Measurements from ENCODE around the gene TMEM256.
A peak's percentile ranks its signal among the peaks of the same experiment; 100 is the strongest.

TMEM256 gene

DNA sequence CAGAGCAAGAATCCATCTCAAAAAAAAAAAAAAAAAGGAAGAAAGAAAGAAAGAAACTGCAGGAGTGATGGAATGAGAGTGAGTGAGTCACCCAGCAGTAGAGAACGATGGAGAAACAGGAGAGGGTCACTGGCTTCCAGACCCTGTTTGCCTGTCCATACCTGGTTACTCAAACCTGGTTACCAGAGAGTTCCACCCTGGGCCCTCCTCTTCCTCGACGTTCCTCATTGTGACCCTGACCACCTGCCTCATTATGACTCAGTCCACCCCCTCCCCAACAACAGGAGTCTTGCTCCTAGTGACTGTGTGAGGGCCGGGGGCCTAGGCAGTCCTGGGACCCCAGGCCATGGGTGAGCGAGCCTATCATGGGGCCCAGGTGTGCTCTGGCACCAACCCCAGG lies 24.7 kb upstream of the TMEM256 start, which contains the start of gene SPEM3:
Gene SPEM3, plus strand, starts transcription at position 301 of the 400 bp plus-strand sequence. Its CDS starts 46 bp downstream, at position 347.
- DNase-seq: no peak

GRCh38 chr17:7427549-7427948 lies 23.7 kb upstream of the TMEM256 start:
- no peak for DNase-seq

DNA sequence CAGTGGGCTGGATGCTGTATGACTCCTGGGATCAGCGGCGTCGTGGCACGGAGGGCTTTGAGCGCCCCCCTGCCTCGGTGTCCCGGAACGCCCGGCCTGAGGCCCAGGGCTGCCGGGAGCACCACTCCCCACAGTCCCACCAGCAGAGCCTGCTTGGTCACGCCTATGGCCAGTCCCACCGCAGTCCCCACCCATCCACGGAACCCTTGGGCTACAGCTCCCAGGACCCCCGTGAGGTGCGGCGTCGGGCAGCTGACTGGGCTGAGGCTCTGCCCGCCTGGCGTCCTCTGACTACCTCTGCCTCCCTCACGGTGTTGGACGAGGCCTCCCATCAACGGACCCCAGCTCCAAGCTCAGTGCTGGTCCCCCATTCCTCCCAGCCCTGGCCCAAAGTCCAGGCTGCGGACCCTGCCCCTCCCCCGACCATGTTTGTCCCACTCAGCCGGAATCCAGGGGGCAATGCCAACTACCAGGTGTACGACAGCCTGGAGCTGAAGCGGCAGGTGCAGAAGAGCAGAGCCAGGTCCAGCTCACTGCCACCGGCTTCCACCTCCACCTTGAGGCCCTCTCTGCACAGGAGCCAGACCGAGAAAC lies 23.1 kb upstream of the TMEM256 start:
- no peak for DNase-seq

- DNase-seq: no peak
Observed at GRCh38 chr17:7426203-7426863, 22.4 kb upstream of the TMEM256 start.

GRCh38 chr17:7425756-7426155 lies 21.9 kb upstream of the TMEM256 start:
- no peak for DNase-seq

DNA sequence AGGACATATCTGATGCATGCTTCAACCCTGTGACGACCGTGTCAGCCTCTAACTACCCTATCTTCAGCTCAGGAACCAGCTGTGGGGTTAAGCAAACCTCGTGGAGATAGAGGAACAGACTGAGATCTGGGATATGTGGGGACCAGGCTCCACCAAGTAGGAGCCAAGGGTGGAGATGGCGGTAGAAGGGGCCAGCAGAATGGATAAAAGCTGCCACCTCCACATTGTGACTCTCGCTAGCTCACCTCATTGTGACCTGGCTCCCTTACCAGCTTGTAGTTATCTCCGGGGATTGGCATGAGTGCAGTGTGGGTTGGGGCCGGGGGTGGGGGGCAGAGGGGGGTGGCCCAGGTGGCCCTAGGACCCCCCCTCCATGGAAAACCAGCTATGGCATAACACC lies 21.4 kb upstream of the TMEM256 start, which contains the start of gene SPEM2:
Gene SPEM2, plus strand, starts transcription at position 301 of the 400 bp plus-strand sequence. Its CDS starts 73 bp downstream, at position 374.
- DNase-seq: no peak

- DNase-seq: no peak
Observed at GRCh38 chr17:7423679-7424078, 19.8 kb upstream of the TMEM256 start.

GRCh38 chr17:7421186-7421585 lies 17.3 kb upstream of the TMEM256 start:
- no peak for DNase-seq

DNA sequence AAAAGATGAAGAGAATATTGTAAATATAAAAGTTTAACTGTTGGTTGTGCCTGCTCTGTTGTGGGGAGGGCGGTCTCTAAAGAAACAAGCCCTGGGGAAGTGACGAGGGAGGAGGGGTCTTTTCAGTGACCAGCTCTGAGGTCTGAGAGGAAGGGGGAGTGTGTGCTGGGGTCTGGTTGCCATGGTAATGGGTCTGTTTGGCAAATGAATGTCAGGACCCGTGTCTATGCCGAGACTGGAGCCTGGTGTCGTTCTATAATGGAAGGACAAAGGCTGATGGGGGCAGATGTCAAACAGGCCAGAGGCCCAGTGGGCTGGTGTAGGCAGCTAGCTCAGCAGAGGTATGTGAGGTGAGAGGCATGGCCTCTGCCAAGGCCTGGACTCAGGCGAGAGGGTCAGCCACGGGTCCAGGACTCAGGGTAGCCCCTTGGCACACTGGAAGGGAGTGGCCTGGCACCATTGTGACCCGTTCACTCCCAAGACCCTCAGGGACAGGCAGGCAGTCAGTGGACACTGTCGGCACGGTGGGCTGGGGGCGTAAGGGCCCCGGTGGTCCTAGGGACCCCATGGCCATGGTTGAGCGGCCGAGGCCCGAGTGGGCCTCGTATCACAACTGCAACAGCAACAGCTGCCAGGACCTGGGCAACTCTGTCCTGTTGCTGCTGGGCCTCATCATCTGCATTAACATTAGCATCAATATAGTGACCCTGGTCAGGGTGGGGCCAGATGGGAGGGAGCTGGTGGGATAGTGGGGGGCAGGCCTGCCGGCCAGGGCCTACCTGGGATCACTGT lies 16.1 kb upstream of the TMEM256 start, which contains the start of gene SPEM1:
Gene SPEM1, plus strand, starts transcription at position 506 of the 792 bp plus-strand sequence. Its CDS starts 61 bp downstream, at position 567.
- DNase-seq: no peak

DNA sequence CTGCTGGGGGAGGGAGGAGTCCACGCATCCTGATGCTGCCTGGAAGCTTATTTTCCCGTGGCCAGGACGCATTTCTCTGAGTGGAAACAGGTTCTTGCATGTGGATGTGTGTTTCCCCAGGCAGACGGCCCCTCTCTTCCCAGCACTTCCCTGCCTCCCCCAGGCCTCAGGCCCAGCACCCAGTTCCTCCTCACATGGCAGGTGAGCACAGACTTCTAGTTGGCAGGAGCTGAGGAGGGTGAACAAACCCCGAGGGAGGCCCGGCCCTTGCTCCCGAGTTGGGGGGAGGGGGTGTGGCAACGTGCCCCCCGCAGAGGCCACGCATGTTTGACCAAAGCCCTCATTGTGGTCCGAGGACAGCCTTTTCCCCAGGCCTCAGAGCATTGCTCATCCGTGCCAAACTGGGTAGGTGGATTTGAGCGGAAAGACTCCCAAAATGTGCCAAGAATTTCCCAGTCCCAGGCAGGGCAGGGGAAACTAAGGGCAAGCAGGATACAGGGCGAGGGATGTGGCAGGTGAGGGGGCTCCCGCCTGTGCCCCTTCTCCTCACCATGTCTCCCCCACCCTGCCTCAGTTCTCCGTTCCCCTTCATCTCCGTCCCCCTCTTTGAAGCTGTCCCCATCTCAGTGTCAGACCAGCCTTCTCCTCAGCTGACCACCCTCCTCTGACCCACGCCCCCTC lies 14.7 kb upstream of the TMEM256 start:
- DNase-seq: no peak

- no peak for DNase-seq
Observed at GRCh38 chr17:7417056-7417655, 13.3 kb upstream of the TMEM256 start.

- no peak for DNase-seq
Observed at GRCh38 chr17:7416323-7416722, 12.4 kb upstream of the TMEM256 start.

DNA sequence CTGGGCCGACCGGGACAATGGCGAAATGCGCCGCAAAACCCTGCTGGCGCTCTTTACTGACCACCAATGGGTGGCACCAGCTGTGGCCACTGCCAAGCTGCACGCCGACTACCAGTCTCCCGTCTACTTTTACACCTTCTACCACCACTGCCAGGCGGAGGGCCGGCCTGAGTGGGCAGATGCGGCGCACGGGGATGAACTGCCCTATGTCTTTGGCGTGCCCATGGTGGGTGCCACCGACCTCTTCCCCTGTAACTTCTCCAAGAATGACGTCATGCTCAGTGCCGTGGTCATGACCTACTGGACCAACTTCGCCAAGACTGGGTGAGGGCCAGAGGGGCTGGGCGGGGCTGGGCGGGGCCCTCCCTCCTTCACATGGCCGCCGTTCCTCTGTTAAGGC lies 11.9 kb upstream of the TMEM256 start:
- DNase-seq: no peak

DNA sequence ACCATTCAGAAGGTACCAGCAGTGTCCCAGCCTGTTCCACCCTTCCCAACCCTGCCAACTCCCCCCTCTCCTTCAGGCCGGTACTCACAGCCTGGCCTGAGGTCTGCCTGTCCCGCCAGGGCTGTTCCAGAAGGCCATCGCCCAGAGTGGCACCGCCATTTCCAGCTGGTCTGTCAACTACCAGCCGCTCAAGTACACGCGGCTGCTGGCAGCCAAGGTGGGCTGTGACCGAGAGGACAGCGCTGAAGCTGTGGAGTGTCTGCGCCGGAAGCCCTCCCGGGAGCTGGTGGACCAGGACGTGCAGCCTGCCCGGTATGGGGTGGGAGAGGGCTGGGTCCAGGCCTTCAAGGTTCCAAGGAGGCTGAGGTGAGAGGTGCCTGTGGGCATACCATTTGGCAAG lies 10.9 kb upstream of the TMEM256 start:
- no peak for DNase-seq

DNA sequence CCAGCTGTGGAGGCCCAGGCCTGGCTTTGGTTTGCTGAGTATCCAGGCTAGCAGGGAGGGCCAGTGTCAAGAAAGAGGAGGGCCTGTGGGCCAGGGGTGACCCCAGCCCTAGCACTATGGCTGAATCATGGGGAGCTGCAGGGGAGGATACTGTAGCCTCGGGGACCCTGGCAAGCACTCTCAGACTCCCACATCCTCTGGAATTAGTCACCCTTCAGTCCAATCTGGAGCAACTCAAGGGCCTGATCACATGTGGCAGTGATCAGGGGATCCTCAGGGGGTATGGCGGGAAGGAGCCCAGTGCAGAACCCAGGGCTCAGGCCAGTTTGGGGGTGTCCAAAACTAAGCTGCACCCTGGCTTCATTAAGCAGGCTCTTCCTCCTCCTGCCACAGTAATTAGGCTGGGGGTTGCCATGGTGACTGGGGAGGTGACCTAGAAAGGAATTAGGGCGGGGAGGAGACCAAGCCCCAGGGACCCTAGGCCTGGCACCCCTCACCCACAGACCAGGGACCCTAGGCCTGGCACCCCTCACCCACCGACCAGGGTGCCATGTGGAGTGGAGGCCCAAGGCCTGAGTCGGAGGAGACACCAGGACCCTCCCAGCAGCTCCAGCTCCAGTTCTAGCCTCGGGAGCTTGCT lies 9.6 kb upstream of the TMEM256 start:
- no peak for DNase-seq

DNA sequence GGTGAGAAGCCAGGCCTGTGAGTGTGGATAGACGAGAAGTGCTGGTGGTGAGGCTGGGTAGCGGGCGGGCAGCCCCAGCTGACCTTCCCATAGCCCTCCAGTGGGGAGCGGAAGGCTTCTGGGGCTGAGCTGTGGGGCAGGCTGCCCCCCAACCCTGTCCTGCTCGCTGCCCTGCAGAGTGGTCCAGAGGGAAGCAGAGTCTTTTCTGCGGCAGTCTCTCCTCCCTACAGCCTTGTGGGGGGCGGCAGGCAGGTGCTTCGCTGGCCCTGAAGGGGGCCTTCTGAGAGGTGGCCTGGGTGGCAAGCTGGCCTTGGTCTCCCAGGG lies 7.5 kb upstream of the TMEM256 start:
- DNase-seq: no peak

- no peak for DNase-seq
Observed at GRCh38 chr17:7410634-7411426, 6.9 kb upstream of the TMEM256 start.

DNA sequence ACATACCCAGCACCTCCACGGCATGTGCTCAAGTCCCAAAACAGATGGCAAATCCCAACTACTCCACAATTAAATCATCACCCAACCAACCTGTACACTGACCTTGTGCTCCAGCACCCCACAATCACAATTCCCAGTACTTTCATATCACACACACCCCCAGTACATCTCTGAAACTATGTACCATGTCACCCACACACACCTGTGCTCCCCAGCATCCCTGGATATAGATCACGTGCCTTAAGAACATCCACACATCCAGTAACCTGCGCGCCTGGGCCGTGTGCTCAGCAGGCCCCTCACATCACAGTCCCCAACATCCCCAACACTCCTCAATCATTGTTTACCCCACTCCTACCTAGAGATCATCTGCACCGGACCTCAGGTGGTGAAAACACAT lies 5.8 kb upstream of the TMEM256 start:
- no peak for DNase-seq

- no peak for DNase-seq
Observed at GRCh38 chr17:7408863-7409262, 5.0 kb upstream of the TMEM256 start.

GRCh38 chr17:7408252-7408727 lies 4.4 kb upstream of the TMEM256 start:
- DNase-seq: peak; percentile 34 to 53
